Body of pancreas (tissue), 4 donors: ENCODE measurements around the gene CISTR.

ENCODE experiments used
- POLR2A ChIP-seq, 3 donors: fragments of 450-650 bp; IDR thresholded peaks; one replicate each; pipeline ENCODE4 v1.6.1; 2016; ENCODE audit warnings: antibody characterized with exemption in 3 of 3, mild to moderate bottlenecking in 2 of 3
- TF ChIP-seq, protein P1 (sequence below), 7 experiments: fragments of 450-650 bp in 4 of 7; fragments of 200-600 bp in 3 of 7; sonication (generic) in 3 of 7; IDR thresholded peaks; one replicate each; pipeline ENCODE4 v1.5.1; 2016 to 2019; ENCODE audit warnings: antibody characterized with exemption in 7 of 7

DNA sequence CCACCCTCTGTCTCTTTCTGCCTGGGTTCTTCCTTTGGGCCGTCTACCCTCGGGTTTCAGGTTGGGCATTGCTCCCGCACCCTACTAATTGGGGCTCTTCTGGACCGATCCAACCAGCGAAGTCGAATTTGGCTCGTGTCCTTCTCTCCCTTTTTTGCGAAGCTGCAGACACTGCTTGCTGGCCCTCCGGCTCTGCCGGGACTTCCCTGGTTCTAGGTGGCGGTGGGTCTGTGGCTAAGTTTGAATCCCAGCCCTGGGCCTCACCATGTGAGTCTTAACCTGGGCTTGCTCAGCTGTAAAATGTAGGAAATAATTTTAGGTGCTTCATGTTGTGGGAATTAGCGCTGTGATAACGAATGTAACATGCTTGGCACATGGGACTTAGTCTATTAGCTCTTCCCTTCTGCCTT is 418 bp upstream of the CISTR start:
- TF ChIP-seq, protein P1, sequence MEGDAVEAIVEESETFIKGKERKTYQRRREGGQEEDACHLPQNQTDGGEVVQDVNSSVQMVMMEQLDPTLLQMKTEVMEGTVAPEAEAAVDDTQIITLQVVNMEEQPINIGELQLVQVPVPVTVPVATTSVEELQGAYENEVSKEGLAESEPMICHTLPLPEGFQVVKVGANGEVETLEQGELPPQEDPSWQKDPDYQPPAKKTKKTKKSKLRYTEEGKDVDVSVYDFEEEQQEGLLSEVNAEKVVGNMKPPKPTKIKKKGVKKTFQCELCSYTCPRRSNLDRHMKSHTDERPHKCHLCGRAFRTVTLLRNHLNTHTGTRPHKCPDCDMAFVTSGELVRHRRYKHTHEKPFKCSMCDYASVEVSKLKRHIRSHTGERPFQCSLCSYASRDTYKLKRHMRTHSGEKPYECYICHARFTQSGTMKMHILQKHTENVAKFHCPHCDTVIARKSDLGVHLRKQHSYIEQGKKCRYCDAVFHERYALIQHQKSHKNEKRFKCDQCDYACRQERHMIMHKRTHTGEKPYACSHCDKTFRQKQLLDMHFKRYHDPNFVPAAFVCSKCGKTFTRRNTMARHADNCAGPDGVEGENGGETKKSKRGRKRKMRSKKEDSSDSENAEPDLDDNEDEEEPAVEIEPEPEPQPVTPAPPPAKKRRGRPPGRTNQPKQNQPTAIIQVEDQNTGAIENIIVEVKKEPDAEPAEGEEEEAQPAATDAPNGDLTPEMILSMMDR (IDR thresholded peaks at IDR 0.05) = no peak
- no peak for TF ChIP-seq POLR2A (IDR thresholded peaks at IDR 0.05)
